GM23338 (cell line): ENCODE data around the gene CDNF. TPM values are rescaled to one million over a fixed set of nuclear protein-coding genes. Genes with fewer than 3 reads are reported as not detected.

Source experiments
- ATAC-seq: fragments of 200-7000 bp; cut with Tn5 transposase; 3 replicates; pipeline ENCODE4 v1.9.1; 2020
- DNase-seq: peaks from one replicate; pipeline ENCODE4 v3.0.0-alpha.2; 2015; ENCODE audit warnings: low spot score
- H2AFZ ChIP-seq: fragments of 200-600 bp; sonication (generic); 2 replicates; pipeline ENCODE4 v1.8.0; 2016; ENCODE audit warnings: antibody characterized with exemption, mild to moderate bottlenecking, moderate library complexity
- H3F3A ChIP-seq: fragments of 200-600 bp; sonication (generic); replicated peaks from 2 replicates; pipeline ENCODE4 v1.8.0; 2017; ENCODE audit warnings: antibody characterized with exemption, mixed run types, low read depth
- H3K27ac ChIP-seq: fragments of 200-600 bp; sonication (generic); 2 replicates; pipeline ENCODE4 v1.6.1; 2016; ENCODE audit warnings: low read depth
- H3K27me3 ChIP-seq: fragments of 200-600 bp; sonication (generic); 2 replicates; pipeline ENCODE4 v1.8.0; 2016; ENCODE audit warnings: mild to moderate bottlenecking, mixed run types, moderate library complexity; ENCODE audit not compliant: insufficient read depth
- H3K36me3 ChIP-seq: fragments of 200-600 bp; sonication (generic); 2 replicates; pipeline ENCODE4 v1.8.0; 2016; ENCODE audit warnings: mild to moderate bottlenecking; ENCODE audit not compliant: insufficient read depth
- H3K4me1 ChIP-seq: fragments of 200-600 bp; sonication (generic); 2 replicates; pipeline ENCODE4 v1.8.0; 2016; ENCODE audit warnings: mild to moderate bottlenecking, moderate library complexity; ENCODE audit not compliant: insufficient read depth
- H3K4me2 ChIP-seq: fragments of 200-600 bp; sonication (generic); 2 replicates; pipeline ENCODE4 v1.7.1; 2017; ENCODE audit warnings: mixed run types
- H3K4me3 ChIP-seq: fragments of 200-600 bp; sonication (generic); 2 replicates; pipeline ENCODE4 v1.6.1; 2016; ENCODE audit warnings: mixed run types
- H3K79me2 ChIP-seq: fragments of 200-600 bp; sonication (generic); replicated peaks from 2 replicates; pipeline ENCODE4 v1.8.0; 2017; ENCODE audit warnings: mild to moderate bottlenecking; ENCODE audit not compliant: insufficient read depth
- H3K9me2 ChIP-seq: fragments of 200-600 bp; sonication (generic); 2 replicates; pipeline ENCODE4 v1.8.0; 2017; ENCODE audit not compliant: insufficient read depth
- H4K20me1 ChIP-seq: fragments of 200-600 bp; sonication (generic); replicated peaks from 2 replicates; pipeline ENCODE4 v1.8.0; 2017; ENCODE audit warnings: mild to moderate bottlenecking; ENCODE audit not compliant: insufficient read depth
- H3K27ac Mint-ChIP-seq: 2 replicates; pipeline ENCODE4 v1.8.0; 2020; ENCODE audit warnings: inconsistent platforms, mild to moderate bottlenecking, moderate library complexity, mixed read lengths
- H3K27me3 Mint-ChIP-seq: 3 replicates; pipeline ENCODE4 v1.8.0; 2022; ENCODE audit warnings: low read depth, mild to moderate bottlenecking, moderate library complexity, mixed read lengths, inconsistent platforms; ENCODE audit not compliant: insufficient read depth, poor library complexity
- H3K36me3 Mint-ChIP-seq: 3 replicates; pipeline ENCODE4 v1.8.0; 2021; ENCODE audit warnings: low read depth, mild to moderate bottlenecking, inconsistent platforms, moderate library complexity, mixed read lengths
- H3K4me1 Mint-ChIP-seq: 3 replicates; pipeline ENCODE4 v1.8.0; 2020; ENCODE audit warnings: mild to moderate bottlenecking, inconsistent platforms, mixed read lengths
- H3K4me3 Mint-ChIP-seq: 3 replicates; pipeline ENCODE4 v1.8.0; 2021; ENCODE audit warnings: moderate library complexity, mild to moderate bottlenecking, inconsistent platforms, mixed read lengths
- H3K9me3 Mint-ChIP-seq: 3 replicates; pipeline ENCODE4 v1.8.0; 2020; ENCODE audit warnings: moderate library complexity, mild to moderate bottlenecking, inconsistent platforms, mixed read lengths
- CREB1 ChIP-seq: fragments of 250-450 bp; sonication (Bioruptor Pico); IDR thresholded peaks from 2 replicates; pipeline ENCODE4 v1.5.0; 2020; ENCODE audit warnings: low read depth, mild to moderate bottlenecking, moderate library complexity
- EZH2 ChIP-seq: fragments of 200-600 bp; sonication (generic); IDR thresholded peaks from one replicate; pipeline ENCODE4 v1.8.0; 2017; ENCODE audit warnings: antibody characterized with exemption, mild to moderate bottlenecking, low read depth; ENCODE audit not compliant: unreplicated experiment
- EZH2phosphoT487 ChIP-seq: fragments of 200-600 bp; sonication (generic); IDR thresholded peaks from one replicate; pipeline ENCODE4 v1.8.1; 2018; ENCODE audit warnings: antibody characterized with exemption; ENCODE audit not compliant: unreplicated experiment
- JUNB ChIP-seq: IDR thresholded peaks from one replicate; pipeline ENCODE4 v1.6.1; 2016; ENCODE audit warnings: antibody characterized with exemption; ENCODE audit not compliant: unreplicated experiment
- NANOG ChIP-seq: IDR thresholded peaks from 2 replicates; pipeline ENCODE4 v1.6.1; 2016; ENCODE audit warnings: antibody characterized with exemption, borderline replicate concordance
- POLR2AphosphoS5 ChIP-seq: IDR thresholded peaks from 2 replicates; pipeline ENCODE4 v1.6.1; 2016; ENCODE audit warnings: antibody characterized with exemption, low read depth
- STAT1 ChIP-seq: IDR thresholded peaks from one replicate; pipeline ENCODE4 v1.6.1; 2016; ENCODE audit warnings: antibody characterized with exemption; ENCODE audit not compliant: unreplicated experiment
- ZNF114 ChIP-seq: fragments of 250-450 bp; sonication (Bioruptor Pico); IDR thresholded peaks from 2 replicates; pipeline ENCODE4 v1.5.0; 2020; ENCODE audit warnings: mild to moderate bottlenecking, moderate library complexity
- ZNF331 ChIP-seq: fragments of 250-450 bp; sonication (Bioruptor Pico); IDR thresholded peaks from 2 replicates; pipeline ENCODE4 v1.5.0; 2020; ENCODE audit warnings: low read depth, mild to moderate bottlenecking, moderate library complexity
- polyA plus RNA-seq: library from polyadenylated mRNA; unstranded; fragments of >200 nt; fragmentation: Nextera tagmentation; extraction: Ambion mirVana; gene quantifications from 2 replicates; pipeline ENCODE4 v1.2.1, GENCODE V29; 2016
- total RNA-seq: library from RNA; depleted of rRNA; stranded (reverse); fragments of >200 nt; shearing (Covaris generic); gene quantifications from 2 replicates; pipeline ENCODE4 v1.2.3, GENCODE V29; 2014
- TF ChIP-seq, protein P1 (sequence below): IDR thresholded peaks from 2 replicates; pipeline ENCODE4 v1.6.1; 2016; ENCODE audit warnings: antibody characterized with exemption
- TF ChIP-seq, protein P2 (sequence below): IDR thresholded peaks from one replicate; pipeline ENCODE4 v1.6.1; 2018; ENCODE audit warnings: antibody characterized with exemption; ENCODE audit not compliant: unreplicated experiment
- TF ChIP-seq, protein P3 (sequence below), 2 experiments: fragments of 200-600 bp in 1 of 2; sonication (generic) in 1 of 2; conservative IDR thresholded peaks; 2 replicates each; pipeline versions ENCODE4 v1.5.1 to v1.6.1; 2016 to 2017; ENCODE audit warnings: antibody characterized with exemption in 2 of 2, low read depth in 2 of 2, mild to moderate bottlenecking in 2 of 2, moderate library complexity in 1 of 2

CDNF gene
- total and polyA plus RNA-seq, 2 experiments from 2014 or later = 0.26 to 1.1 TPM

DNA sequence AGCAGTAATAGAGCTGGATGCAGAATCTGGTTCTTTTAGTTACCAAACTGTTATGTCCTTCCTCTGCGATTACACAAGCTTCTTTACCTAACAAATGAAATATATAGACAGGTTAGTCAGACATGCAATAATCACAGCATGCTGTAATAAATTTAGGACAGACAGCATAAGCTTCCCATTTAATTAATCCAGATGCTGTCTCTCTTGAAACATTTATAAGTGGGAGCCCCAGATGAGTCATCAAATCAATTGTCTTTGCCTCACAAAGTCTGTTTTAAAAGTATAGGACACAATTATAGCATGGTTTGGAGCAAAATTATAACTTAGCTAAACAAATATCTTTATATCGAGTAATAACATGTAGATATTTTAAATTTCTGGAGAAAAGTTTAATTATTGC, 1.6 kb downstream of the CDNF start (continued):
- TF ChIP-seq STAT1 (no peak), POLR2AphosphoS5 (no peak), EZH2phosphoT487 (no peak), NANOG (no peak), EZH2 (no peak), ZNF114 (no peak), CREB1 (CRISPR knock-in tag) (no peak)
- TF ChIP-seq, protein P1, sequence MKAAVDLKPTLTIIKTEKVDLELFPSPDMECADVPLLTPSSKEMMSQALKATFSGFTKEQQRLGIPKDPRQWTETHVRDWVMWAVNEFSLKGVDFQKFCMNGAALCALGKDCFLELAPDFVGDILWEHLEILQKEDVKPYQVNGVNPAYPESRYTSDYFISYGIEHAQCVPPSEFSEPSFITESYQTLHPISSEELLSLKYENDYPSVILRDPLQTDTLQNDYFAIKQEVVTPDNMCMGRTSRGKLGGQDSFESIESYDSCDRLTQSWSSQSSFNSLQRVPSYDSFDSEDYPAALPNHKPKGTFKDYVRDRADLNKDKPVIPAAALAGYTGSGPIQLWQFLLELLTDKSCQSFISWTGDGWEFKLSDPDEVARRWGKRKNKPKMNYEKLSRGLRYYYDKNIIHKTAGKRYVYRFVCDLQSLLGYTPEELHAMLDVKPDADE = no peak
- TF ChIP-seq, protein P2, sequence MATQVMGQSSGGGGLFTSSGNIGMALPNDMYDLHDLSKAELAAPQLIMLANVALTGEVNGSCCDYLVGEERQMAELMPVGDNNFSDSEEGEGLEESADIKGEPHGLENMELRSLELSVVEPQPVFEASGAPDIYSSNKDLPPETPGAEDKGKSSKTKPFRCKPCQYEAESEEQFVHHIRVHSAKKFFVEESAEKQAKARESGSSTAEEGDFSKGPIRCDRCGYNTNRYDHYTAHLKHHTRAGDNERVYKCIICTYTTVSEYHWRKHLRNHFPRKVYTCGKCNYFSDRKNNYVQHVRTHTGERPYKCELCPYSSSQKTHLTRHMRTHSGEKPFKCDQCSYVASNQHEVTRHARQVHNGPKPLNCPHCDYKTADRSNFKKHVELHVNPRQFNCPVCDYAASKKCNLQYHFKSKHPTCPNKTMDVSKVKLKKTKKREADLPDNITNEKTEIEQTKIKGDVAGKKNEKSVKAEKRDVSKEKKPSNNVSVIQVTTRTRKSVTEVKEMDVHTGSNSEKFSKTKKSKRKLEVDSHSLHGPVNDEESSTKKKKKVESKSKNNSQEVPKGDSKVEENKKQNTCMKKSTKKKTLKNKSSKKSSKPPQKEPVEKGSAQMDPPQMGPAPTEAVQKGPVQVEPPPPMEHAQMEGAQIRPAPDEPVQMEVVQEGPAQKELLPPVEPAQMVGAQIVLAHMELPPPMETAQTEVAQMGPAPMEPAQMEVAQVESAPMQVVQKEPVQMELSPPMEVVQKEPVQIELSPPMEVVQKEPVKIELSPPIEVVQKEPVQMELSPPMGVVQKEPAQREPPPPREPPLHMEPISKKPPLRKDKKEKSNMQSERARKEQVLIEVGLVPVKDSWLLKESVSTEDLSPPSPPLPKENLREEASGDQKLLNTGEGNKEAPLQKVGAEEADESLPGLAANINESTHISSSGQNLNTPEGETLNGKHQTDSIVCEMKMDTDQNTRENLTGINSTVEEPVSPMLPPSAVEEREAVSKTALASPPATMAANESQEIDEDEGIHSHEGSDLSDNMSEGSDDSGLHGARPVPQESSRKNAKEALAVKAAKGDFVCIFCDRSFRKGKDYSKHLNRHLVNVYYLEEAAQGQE = no peak
- TF ChIP-seq, protein P3, sequence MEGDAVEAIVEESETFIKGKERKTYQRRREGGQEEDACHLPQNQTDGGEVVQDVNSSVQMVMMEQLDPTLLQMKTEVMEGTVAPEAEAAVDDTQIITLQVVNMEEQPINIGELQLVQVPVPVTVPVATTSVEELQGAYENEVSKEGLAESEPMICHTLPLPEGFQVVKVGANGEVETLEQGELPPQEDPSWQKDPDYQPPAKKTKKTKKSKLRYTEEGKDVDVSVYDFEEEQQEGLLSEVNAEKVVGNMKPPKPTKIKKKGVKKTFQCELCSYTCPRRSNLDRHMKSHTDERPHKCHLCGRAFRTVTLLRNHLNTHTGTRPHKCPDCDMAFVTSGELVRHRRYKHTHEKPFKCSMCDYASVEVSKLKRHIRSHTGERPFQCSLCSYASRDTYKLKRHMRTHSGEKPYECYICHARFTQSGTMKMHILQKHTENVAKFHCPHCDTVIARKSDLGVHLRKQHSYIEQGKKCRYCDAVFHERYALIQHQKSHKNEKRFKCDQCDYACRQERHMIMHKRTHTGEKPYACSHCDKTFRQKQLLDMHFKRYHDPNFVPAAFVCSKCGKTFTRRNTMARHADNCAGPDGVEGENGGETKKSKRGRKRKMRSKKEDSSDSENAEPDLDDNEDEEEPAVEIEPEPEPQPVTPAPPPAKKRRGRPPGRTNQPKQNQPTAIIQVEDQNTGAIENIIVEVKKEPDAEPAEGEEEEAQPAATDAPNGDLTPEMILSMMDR (conservative IDR thresholded peaks at IDR 0.05; ENCODE audit: low read depth in 2 of 2) = no peak

DNA sequence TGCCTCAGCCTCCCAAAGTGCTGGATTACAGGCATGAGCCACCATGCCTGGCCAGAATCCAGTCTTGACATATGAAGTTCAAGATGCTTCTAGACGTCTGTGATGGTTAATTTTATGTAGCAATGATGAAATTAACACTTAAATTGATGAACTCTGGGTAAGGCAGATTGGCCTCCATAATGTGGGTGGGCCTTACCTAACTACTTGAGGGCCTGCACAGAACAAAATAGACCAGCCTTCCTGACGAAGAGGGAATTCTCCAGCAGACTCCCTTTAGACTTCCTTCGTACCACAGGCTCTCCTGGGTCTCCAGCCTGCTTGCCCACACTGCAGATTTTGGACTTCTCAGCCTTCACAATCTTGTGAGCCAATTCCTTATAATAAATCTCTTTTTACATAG, 4.7 kb downstream of the CDNF start:
- H3F3A ChIP-seq = no peaks in the 10 kb centered on the region
- no peak for TF ChIP-seq JUNB
- no peak for TF ChIP-seq EZH2
- TF ChIP-seq NANOG = no peak
- no peak for TF ChIP-seq STAT1
- TF ChIP-seq, protein P3 (conservative IDR thresholded peaks at IDR 0.05; ENCODE audit: low read depth in 2 of 2) = no peak
- no peak for TF ChIP-seq POLR2AphosphoS5
- TF ChIP-seq CREB1 (CRISPR knock-in tag) = no peak
- TF ChIP-seq, protein P2 = no peak
- TF ChIP-seq EZH2phosphoT487 = no peak
- TF ChIP-seq ZNF331 (CRISPR knock-in tag) = no peak
- TF ChIP-seq ZNF114 = no peak

More for the DNA sequence above, 4.7 kb downstream of the CDNF start:
- Mint-ChIP-seq H3K9me3 (no peaks in the 10 kb centered on the region; the same call in 2 of the 3 replicates), H3K4me1 (peaks cover 13% of the 10 kb centered on the region), H3K36me3 (no peaks in the 10 kb centered on the region), H3K4me3 (no peak overlapping the region), H3K27me3 (peaks cover 4% of the 10 kb centered on the region), H3K27ac (no peak overlapping the region)
- H3K4me3 ChIP-seq = no peak overlapping the region
- no peaks in the 10 kb centered on the region for H3K9me2 ChIP-seq
- no peaks in the 10 kb centered on the region for H4K20me1 ChIP-seq
- no peak overlapping the region for H3K4me2 ChIP-seq
- no peaks in the 10 kb centered on the region for H3K4me1 ChIP-seq
- ATAC-seq (no peak), DNase-seq (no peak)
- no peaks in the 10 kb centered on the region for H3K79me2 ChIP-seq
- H3K27ac ChIP-seq = no peak overlapping the region
- no peaks in the 10 kb centered on the region for H3K36me3 ChIP-seq
- H2AFZ ChIP-seq = no peak overlapping the region
- H3K27me3 ChIP-seq = no peaks in the 10 kb centered on the region
